Ascending aorta (tissue), 2 donors: ENCODE results near the gene NACC2. TPM values are rescaled to one million over a fixed set of nuclear protein-coding genes. Genes with fewer than 3 reads are reported as not detected.

Source experiments
- DNase-seq, 2 donors: peaks; one replicate each; pipeline ENCODE4 v3.0.0-alpha.2; 2019; ENCODE audit warnings: low spot score in 2 of 2
- H3K27ac ChIP-seq, 2 donors: fragments of 200-600 bp; sonication (generic); one replicate each; pipeline ENCODE4 v1.5.1; 2016 to 2017; ENCODE audit warnings: mild to moderate bottlenecking in 1 of 2
- H3K27me3 ChIP-seq: fragments of 200-600 bp; sonication (generic); one replicate; pipeline ENCODE4 v1.5.1; 2017
- H3K36me3 ChIP-seq, 2 donors: fragments of 200-600 bp; sonication (generic); one replicate each; pipeline ENCODE4 v1.5.1; 2016
- H3K4me1 ChIP-seq, 2 donors: fragments of 200-600 bp; sonication (generic); one replicate each; pipeline ENCODE4 v1.5.1; 2016 to 2017; ENCODE audit warnings: mild to moderate bottlenecking in 1 of 2
- H3K4me3 ChIP-seq, 2 donors: fragments of 200-600 bp; sonication (generic); one replicate each; pipeline ENCODE4 v1.5.1; 2016 to 2017; ENCODE audit warnings: mild to moderate bottlenecking in 1 of 2
- H3K9me3 ChIP-seq, 2 donors: fragments of 200-600 bp; sonication (generic); one replicate each; pipeline ENCODE4 v1.5.1; 2016
- intact Hi-C: fragments of 100-400 bp; cut with DNase I; formaldehyde crosslinking; loops from one replicate; pipeline ENCODE4 v1.15.1; 2023
- total RNA-seq: library from RNA; depleted of rRNA; stranded (reverse); fragments of >200 nt; gene quantifications from one replicate; pipeline ENCODE4 v1.1.0, GENCODE V29; 2016
- TF ChIP-seq, protein P1 (sequence below), 3 experiments: fragments of 200-600 bp in 2 of 3; fragments of 450-650 bp in 1 of 3; sonication (generic) in 2 of 3; IDR thresholded peaks; one replicate each; pipeline ENCODE4 v1.5.1; 2016 to 2019; ENCODE audit warnings: antibody characterized with exemption in 3 of 3, mild to moderate bottlenecking in 1 of 3, moderate library complexity in 1 of 3

NACC2 gene
- total RNA-seq, 1 donor from 2014 or later = 72.2 TPM

DNA sequence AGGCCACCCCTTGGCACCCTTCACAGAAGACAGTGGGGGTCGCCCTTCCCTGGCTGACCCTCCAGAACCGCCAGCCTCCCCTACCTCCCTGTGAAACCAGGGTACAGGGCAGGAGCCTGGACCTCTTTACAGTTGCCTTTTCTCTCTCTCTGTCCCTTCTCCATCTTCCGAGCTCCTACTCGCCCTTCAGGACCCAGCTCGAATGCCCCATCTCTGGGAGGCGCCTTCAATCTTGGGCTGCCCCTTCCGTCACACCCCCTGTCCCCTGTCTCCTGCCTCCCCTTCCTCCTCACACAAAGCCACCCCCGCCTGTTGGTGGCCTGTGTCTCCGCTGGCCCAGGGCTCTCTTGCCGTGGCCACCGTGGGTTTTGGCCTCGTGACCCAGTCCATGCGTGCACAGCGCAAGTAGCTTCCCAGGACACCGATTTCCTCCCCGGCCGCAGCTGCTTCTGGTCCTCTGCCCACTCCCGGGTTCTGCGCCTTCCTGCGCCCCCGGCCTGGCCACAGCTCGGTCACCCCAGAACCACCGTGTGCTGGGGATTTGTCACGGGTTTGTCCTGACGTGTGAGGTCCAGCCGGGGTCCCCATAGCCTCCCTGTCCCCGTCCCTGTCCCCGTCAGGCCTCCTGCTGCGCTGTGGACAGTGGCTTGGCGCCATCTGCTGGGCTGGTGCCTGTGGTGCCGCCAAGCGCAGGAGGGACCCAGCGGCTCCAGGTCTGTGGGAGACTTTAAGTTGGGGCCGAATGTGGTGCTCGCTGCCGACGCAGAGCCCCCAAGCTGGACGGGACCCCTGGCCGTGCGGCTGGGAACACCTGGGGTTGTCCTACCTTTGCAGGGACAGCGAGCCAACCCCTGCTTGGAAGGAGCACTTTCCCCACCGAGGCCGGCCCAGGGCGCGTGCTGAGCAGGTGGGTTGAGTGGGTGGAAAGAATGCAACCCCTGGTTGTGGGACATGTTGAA lies 27.6 kb upstream of the NACC2 start:
- peaks cover 8 to 14% of the 10 kb centered on the region in 2 donors for H3K4me1 ChIP-seq
- intact Hi-C loops = loop anchor here (1.0 to 2.0 kb wide), 2 partner anchors 155 to 258 kb away; no protein-coding TSS in a partner anchor
- TF ChIP-seq, protein P1, sequence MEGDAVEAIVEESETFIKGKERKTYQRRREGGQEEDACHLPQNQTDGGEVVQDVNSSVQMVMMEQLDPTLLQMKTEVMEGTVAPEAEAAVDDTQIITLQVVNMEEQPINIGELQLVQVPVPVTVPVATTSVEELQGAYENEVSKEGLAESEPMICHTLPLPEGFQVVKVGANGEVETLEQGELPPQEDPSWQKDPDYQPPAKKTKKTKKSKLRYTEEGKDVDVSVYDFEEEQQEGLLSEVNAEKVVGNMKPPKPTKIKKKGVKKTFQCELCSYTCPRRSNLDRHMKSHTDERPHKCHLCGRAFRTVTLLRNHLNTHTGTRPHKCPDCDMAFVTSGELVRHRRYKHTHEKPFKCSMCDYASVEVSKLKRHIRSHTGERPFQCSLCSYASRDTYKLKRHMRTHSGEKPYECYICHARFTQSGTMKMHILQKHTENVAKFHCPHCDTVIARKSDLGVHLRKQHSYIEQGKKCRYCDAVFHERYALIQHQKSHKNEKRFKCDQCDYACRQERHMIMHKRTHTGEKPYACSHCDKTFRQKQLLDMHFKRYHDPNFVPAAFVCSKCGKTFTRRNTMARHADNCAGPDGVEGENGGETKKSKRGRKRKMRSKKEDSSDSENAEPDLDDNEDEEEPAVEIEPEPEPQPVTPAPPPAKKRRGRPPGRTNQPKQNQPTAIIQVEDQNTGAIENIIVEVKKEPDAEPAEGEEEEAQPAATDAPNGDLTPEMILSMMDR (IDR thresholded peaks at IDR 0.05) = peak; percentile 96 to 99 (median 98)
- H3K4me3 ChIP-seq = peak overlapping the region; percentile 31 to 43
- H3K9me3 ChIP-seq = no peaks in the 10 kb centered on the region
- no peaks in the 10 kb centered on the region for H3K27me3 ChIP-seq
- H3K36me3 ChIP-seq = no peaks in the 10 kb centered on the region
- peak in 1 of 2 donors; percentile 81 for DNase-seq
- no peak overlapping the region for H3K27ac ChIP-seq

DNA sequence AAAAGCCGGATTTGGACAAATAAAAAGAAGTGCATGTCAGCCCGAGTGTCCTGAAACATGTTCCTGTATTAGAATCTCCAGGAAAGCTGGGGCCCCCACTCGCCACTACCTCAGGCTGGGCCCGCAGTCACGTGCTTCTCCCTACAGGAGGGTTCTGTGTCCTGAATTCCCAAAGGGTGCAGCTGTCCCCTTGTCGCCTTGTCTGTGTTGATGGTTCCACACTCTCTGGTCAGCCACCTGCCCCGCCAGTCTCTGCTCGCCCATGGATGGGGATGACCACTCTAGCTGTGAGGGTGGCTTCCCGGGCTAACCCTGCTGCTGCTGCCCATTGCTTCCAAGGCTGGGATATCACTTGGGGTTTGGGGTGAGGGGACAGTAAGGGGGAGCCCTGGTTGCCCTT lies 26.7 kb upstream of the NACC2 start:
- Histone ChIP-seq H3K27me3 (no peaks in the 10 kb centered on the region), H3K4me3 (no peak overlapping the region), H3K27ac (no peak overlapping the region), H3K4me1 (peaks cover 10 to 19% of the 10 kb centered on the region in 2 donors), H3K9me3 (no peaks in the 10 kb centered on the region), H3K36me3 (no peaks in the 10 kb centered on the region)
- intact Hi-C loops = loop anchor here (2.0 kb wide), 1 partner anchor 257 kb away; no protein-coding TSS in a partner anchor
- TF ChIP-seq, protein P1 (IDR thresholded peaks at IDR 0.05) = no peak
- DNase-seq = no peak

DNA sequence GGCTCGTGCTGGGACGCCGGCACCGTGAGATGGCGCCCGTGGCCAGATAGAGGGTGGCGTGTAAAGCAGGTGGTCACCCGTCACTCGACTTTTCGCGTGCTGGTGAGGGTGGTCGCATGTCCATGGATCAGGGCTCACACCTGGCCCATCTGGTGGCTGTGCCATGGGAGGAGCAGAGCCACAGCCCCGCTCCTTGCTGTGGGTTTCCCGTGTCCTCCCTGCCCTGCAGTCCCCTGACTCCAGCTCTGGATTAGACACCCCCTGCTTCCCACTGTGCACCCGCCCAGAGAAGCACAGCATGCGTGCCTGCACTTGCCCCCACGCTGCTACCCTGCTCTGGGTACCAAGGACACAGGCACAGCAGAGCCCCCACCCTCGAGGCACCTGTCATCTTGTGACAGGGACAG lies 25.4 kb upstream of the NACC2 start:
- no peak for DNase-seq
- intact Hi-C loops = no loop called here
- Histone ChIP-seq H3K4me1 (peaks cover 10 to 19% of the 10 kb centered on the region in 2 donors), H3K4me3 (no peak overlapping the region), H3K36me3 (peaks cover 11 to 12% of the 10 kb centered on the region in 2 donors), H3K27me3 (no peaks in the 10 kb centered on the region), H3K9me3 (no peaks in the 10 kb centered on the region), H3K27ac (peak overlapping the region in 1 of 2 donors; percentile 94)
- TF ChIP-seq, protein P1 (IDR thresholded peaks at IDR 0.05) = no peak

DNA sequence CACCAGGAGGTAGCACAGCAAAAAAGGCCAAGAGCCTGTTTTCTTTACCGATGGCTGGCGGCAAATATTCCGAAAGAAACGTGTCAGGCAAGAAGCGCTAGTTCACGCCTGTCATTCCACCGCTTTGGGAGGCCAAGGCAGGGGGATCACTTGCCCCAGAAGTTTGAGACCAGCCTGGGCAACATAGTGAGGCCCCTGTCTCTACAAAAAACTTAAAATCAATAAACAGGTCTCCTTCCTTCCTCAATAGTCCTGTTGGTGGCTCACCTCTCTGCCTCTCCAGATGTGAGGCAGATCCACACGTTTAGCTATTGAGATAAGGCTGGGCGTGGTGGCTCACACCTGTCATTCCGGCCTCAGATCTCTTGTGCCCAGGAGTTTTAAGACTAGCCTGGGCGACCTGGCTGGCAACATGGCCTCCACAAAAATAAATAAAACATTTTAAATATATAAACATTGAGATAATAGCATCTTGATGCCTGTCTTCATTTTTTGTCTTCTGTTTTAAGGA lies 24.8 kb upstream of the NACC2 start:
- intact Hi-C loops = loop anchor here (2.0 kb wide), 3 partner anchors 67 to 213 kb away; partner anchors contain the start of gene CAMSAP1
- Histone ChIP-seq H3K27ac (peak overlapping the region; percentile 88 to 94), H3K4me3 (peak overlapping the region; percentile 71 to 86), H3K4me1 (peaks cover 10 to 19% of the 10 kb centered on the region in 2 donors), H3K36me3 (peaks cover 16 to 17% of the 10 kb centered on the region in 2 donors), H3K9me3 (no peaks in the 10 kb centered on the region), H3K27me3 (no peaks in the 10 kb centered on the region)
- DNase-seq = no peak
- TF ChIP-seq, protein P1 (IDR thresholded peaks at IDR 0.05) = no peak

DNA sequence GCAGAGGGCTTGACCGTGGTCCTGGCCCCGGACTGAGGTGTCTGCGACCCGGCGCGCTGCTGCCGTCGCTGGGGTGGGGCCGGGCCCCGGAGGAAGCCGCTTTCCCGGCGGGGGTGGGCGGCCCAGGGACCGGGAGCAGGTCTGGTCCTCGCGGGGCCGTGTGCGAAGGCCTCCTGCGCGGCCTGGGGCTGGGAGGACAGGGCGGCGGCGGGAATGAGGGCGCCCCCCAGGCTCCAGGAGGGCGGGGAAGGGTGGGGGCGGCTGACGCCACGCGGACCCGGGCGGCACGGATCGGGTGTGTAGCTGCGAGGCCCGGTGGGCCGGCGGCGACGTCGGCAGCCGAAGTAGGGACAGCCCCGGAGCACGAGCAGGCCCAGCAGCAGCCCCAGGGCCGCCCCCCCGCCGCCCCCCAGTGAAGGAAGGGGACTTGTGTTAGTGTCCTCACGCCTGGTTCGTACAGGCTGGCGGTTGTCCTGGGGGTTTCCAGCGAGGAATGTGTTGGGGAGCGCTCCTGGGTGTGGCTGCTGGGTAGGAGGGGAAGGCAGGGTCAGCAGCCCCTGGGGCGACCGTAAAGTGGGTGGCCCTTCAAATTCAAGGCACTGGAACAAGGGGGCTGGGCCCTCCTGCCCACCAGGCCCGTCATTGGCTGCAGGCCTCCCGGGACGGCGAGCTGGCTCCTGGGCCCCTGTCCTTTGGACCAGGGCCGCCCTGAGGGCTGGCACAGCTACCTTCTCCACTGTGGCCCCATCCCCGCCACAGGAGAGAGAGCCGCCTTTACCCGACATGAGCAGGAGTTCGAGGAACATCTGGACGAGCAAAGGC lies 24.2 kb upstream of the NACC2 start:
- H3K27ac ChIP-seq = peak overlapping the region; percentile 88 to 94
- peak overlapping the region; percentile 71 to 86 for H3K4me3 ChIP-seq
- TF ChIP-seq, protein P1 (IDR thresholded peaks at IDR 0.05) = no peak
- intact Hi-C loops = loop anchor here (2.0 kb wide), 3 partner anchors 66 to 212 kb away; partner anchors contain the start of gene CAMSAP1
- H3K27me3 ChIP-seq = no peaks in the 10 kb centered on the region
- H3K4me1 ChIP-seq = peaks cover 10 to 19% of the 10 kb centered on the region in 2 donors
- no peaks in the 10 kb centered on the region for H3K9me3 ChIP-seq
- no peak for DNase-seq
- H3K36me3 ChIP-seq = peaks cover 19 to 22% of the 10 kb centered on the region in 2 donors
